ENCODE data around the gene COL5A1.

Gene COL5A1

GRCh38 chr9:134736791-134737497, 95.3 kb downstream of the COL5A1 start:
- no peak for TF ChIP-seq POLR2A (IDR thresholded peaks at IDR 0.05; ENCODE audit: low read depth, low read length)
- no peak for FAIRE-seq
- DNase-seq (ENCODE audit: insufficient read length, low spot score): no peak

DNA sequence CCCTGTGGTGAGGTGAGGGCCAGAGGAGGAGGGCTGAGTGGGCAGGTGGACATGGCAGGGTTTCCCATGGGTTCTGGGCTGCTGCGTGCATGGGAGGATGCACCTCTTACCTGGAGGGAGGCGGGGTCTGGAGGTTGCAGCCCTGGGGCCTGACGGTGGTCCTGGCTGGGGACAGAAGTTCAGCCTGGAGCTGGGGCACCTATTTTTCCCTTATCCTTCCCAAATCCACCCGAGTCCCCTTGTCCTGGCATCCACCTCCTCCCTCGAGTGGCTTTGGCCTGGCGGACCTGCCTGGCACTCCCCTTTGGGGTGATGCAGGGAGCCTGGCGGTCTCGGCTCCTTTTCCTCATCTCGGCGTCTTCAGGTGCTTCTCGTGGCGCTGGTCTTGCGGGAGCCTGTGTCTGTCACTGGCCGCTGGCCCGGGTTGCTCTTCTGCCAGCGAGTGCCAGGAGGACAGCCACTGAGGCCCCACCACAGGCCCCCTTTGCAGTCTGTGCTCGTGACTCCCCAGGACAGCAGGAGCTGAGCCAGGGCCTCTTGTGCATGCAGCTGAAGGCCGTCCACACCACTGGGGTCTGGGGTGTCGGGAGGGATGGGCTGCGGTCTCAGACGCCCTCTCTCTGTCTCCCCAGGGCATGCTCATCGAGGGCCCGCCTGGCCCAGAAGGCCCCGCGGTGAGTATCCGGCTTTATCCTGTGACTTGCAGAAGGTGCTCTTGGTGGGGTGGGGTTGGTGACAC, 96.4 kb downstream of the COL5A1 start:
- TF ChIP-seq POLR2A (IDR thresholded peaks at IDR 0.05; ENCODE audit: low read depth, low read length): no peak
- FAIRE-seq (no peak), DNase-seq (ENCODE audit: insufficient read length, low spot score) (no peak)

DNA sequence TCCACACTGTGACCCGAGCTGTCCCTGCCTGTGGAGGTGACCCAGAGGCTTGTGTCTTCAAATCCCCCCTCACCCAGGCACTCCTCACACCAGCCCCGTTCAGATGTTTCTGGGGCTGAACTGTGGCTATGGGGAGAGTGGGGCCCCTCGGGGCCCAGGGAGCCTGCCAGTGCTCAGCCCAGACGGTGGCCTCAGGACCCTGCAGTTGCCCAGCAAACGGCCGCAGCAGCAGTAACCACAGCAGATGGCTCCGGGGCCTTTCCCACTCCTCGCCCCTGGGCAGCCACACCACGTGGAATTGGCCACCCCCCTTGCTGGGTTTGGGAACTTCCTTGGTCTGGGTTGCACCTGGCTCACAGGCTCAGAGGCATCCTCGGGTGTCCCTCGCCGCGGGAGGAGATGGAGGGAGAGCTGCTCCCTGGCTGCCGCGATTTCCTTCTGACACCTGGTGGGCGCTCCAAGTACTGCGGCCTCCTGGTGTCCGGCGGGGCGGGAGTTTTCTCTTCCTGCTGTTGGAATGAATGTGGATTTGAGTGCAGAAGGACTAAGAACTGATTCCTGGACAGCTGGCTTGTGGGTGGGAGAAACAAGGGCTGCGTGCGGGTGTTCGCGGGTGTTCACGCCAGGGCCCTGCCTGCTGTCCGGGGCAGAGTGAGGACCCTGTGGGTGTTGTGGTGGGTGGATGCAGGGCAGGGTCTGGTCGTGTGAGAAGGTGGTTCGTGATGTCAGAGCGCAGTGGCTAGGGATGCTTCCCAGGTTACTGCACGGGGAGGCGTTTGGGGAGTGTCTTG, 97.5 kb downstream of the COL5A1 start:
- FAIRE-seq: no peak
- no peak for TF ChIP-seq POLR2A (IDR thresholded peaks at IDR 0.05; ENCODE audit: low read depth, low read length)
- peak; percentile 87 for DNase-seq (ENCODE audit: insufficient read length, low spot score)

DNA sequence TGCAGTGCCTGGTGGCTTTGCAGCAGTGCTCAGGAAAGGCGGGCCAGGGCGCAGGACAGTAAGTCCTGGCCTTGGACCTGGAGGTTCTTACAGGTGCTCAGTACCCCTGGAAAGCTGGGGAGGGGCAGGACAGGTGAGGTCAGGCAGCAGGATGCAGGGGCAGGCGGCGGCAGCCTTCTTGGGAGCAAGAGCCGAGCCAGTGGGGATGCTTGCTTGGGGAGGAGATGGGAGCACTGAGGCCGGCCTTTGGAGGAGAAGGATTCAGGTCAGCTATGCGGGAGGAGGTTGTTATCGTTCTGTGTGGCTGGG, 98.0 kb downstream of the COL5A1 start:
- TF ChIP-seq POLR2A (IDR thresholded peaks at IDR 0.05; ENCODE audit: low read depth, low read length): no peak
- FAIRE-seq: no peak
- DNase-seq (ENCODE audit: insufficient read length, low spot score): no peak

DNA sequence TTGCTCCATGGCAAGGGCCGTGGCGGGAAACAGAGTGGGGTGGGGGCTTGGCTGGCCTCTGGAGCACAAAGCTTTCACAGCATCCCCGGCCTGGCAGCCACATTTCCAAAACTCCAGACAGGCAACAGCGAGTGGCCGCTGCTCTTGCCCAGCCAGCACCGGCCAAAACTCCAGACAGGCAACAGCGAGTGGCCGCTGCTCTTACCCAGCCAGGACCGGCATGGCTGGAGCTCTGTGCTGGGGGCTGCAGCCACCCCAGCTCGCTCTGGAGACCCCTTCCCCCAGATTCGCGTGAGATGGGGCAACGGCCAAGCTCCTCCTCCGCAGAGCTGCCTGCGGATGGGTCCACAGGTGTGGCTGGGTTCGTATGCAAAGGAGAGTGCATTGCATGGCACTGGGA, 98.5 kb downstream of the COL5A1 start:
- no peak for DNase-seq (ENCODE audit: insufficient read length, low spot score)
- TF ChIP-seq POLR2A (IDR thresholded peaks at IDR 0.05; ENCODE audit: low read depth, low read length): no peak
- no peak for FAIRE-seq

- no peak for DNase-seq (ENCODE audit: insufficient read length, low spot score)
- FAIRE-seq: no peak
- TF ChIP-seq POLR2A (IDR thresholded peaks at IDR 0.05; ENCODE audit: low read depth, low read length): no peak
These were observed 100.2 kb downstream of the COL5A1 start for GRCh38 chr9:134741846-134742245.

DNA sequence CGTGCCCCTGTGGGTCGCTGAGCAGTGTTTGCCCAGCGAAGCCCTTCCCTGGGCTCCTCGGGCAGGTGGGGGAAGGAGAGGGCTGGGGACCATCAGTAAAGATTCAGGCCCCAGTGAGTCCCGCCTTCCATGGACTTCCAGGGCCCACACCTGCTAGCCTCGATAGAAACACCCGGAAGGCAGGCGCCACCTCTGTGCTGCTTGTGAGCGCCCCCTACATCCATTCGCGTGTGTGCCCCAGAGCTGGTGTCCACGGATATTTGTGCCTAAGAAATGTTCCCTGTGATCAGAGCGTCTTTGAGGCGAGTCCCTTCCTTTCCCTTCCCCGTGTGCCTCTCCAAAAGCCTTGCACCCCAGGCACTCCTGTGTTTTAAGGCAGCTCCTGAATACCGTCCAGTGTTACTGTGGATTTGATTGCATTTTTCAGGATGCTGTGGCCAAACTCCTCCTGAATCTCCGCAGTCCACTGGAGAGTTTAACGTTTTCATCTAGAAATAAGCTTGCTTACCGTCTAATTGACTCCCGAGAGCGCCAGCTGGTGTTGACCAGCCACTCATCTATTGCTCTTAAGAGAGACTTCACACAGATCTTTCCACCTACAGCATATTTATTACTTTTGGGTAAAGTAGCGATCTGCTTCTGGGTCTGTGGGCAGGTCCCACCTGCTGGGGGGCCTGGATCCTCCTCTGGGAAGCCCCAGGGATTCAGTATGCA, 101.4 kb downstream of the COL5A1 start:
- DNase-seq (ENCODE audit: insufficient read length, low spot score) (no peak), FAIRE-seq (no peak)
- no peak for TF ChIP-seq POLR2A (IDR thresholded peaks at IDR 0.05; ENCODE audit: low read depth, low read length)

DNA sequence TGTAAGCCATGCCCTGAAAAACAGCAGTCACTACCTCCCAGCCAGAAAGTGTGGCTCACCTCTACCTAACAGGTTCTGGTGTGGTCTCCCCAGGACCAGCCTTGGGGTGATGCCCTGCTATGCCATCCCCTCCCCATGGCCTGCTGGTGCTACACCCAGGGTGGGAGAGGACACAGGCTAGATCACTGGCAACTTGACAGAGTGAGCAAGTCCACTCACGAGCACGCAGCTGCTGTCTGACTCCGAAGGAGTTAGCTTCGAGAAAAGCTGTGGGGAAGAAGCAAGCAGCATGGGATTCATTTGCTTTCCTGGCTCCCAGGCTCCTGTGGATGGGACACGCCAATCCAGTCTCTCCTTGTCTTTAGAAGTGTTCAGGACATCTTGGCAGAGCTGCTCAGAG, 102.2 kb downstream of the COL5A1 start:
- FAIRE-seq (no peak), DNase-seq (ENCODE audit: insufficient read length, low spot score) (no peak)
- no peak for TF ChIP-seq POLR2A (IDR thresholded peaks at IDR 0.05; ENCODE audit: low read depth, low read length)

- no peak for DNase-seq (ENCODE audit: insufficient read length, low spot score)
- no peak for TF ChIP-seq POLR2A (IDR thresholded peaks at IDR 0.05; ENCODE audit: low read depth, low read length)
- FAIRE-seq: no peak
These were observed 103.0 kb downstream of the COL5A1 start for GRCh38 chr9:134744385-134745295.

GRCh38 chr9:134747951-134748489, 106.4 kb downstream of the COL5A1 start:
- no peak for FAIRE-seq
- no peak for DNase-seq (ENCODE audit: insufficient read length, low spot score)
- no peak for TF ChIP-seq POLR2A (IDR thresholded peaks at IDR 0.05; ENCODE audit: low read depth, low read length)

- no peak for TF ChIP-seq POLR2A (IDR thresholded peaks at IDR 0.05; ENCODE audit: low read depth, low read length)
- FAIRE-seq (no peak), DNase-seq (ENCODE audit: insufficient read length, low spot score) (no peak)
These were observed 107.0 kb downstream of the COL5A1 start for GRCh38 chr9:134748591-134748990.

DNA sequence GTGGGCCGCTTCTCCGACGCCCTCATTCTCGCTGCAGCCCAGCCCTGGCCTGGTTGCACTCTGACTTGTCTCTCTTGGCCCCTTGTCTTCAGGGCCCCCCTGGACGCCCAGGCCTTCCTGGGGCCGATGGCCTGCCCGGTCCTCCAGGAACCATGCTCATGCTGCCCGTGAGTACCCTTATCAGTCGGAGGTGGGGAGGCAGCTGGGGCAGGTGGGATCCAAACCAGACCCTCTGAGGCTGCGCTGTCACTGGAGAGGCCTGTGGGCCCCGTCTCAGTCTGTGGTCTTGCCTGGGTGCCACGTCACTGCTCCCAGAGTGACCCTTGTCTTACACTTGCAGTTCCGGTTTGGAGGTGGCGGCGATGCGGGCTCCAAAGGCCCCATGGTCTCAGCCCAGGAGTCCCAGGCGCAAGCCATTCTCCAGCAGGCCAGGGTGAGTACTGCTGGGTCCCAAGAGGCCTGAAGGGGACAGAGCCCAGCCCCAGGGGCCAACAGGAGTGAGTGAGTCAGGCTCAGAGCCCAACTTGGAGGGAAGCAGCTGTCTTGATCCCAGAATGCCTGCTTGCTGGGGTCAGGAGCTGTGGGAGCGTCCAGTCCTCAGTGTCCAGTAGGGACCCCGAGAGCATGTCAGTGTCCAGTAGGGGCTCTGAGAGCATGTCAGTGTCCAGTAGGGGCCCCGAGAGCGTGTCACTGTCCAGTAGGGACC, 109.0 kb downstream of the COL5A1 start:
- DNase-seq (ENCODE audit: insufficient read length, low spot score) (no peak), FAIRE-seq (no peak)
- no peak for TF ChIP-seq POLR2A (IDR thresholded peaks at IDR 0.05; ENCODE audit: low read depth, low read length)

Data from H54 (cell line).